Left ventricle myocardium inferior (tissue), 1 donor: ENCODE measurements around the gene ZNF766. TPM values are rescaled to one million over a fixed set of nuclear protein-coding genes. Genes with fewer than 3 reads are reported as not detected.
"Not testable (repeated sequence)": the region's sequence is repeated elsewhere in the genome, so short reads cannot be mapped to it uniquely, and the experiment has no call there.

Source experiments
- DNase-seq: peaks from one replicate; pipeline ENCODE4 v3.0.0-alpha.2; 2020
- H3K27ac ChIP-seq: fragments of 200-600 bp; replicated peaks from 2 replicates; pipeline ENCODE4 v1.8.0; 2021
- H3K27me3 ChIP-seq: fragments of 200-600 bp; 2 replicates; pipeline ENCODE4 v1.8.0; 2021; ENCODE audit warnings: low read depth
- H3K36me3 ChIP-seq: fragments of 200-600 bp; 2 replicates; pipeline ENCODE4 v1.8.0; 2021
- H3K4me1 ChIP-seq: fragments of 200-600 bp; 2 replicates; pipeline ENCODE4 v1.8.0; 2021
- H3K4me3 ChIP-seq: fragments of 200-600 bp; 2 replicates; pipeline ENCODE4 v1.8.0; 2021; ENCODE audit warnings: mild to moderate bottlenecking, moderate library complexity
- H3K9me3 ChIP-seq: fragments of 200-600 bp; replicated peaks from 2 replicates; pipeline ENCODE4 v1.8.0; 2021
- CTCF ChIP-seq: fragments of 200-600 bp; IDR thresholded peaks from 2 replicates; pipeline ENCODE4 v1.8.0; 2021; ENCODE audit warnings: antibody characterized with exemption, mild to moderate bottlenecking, borderline replicate concordance
- intact Hi-C: fragments of 100-400 bp; cut with micrococcal nuclease; formaldehyde crosslinking; loops from one replicate; pipeline ENCODE4 v1.11.0; 2022
- total RNA-seq: library from RNA; stranded (reverse); fragmentation: NEBNext Ultra II Directional; extraction: Animal tissue kit (Norgen Biotek cat#: 25700); gene quantifications from one replicate; pipeline ENCODE4 v1.2.1, GENCODE V29; 2021
- donor health status: DM: no; HTN: yes; CAD: no; lungs with severe emphysema.

The ZNF766 gene
- total RNA-seq, 1 donor from 2014 or later, result 9.2 TPM

GRCh38 chr19:52335768-52336116 is 66.4 kb downstream of the ZNF766 start:
- intact Hi-C loops, result no loop called here
- no peaks in the 10 kb centered on the region for H3K27me3 ChIP-seq
- TF ChIP-seq CTCF, result no peak
- H3K27ac ChIP-seq, result peak overlapping the region; percentile 85
- no peak for DNase-seq
- peaks cover 47% of the 10 kb centered on the region for H3K9me3 ChIP-seq
- peaks cover 14% of the 10 kb centered on the region for H3K36me3 ChIP-seq
- peaks cover 13% of the 10 kb centered on the region for H3K4me1 ChIP-seq
- H3K4me3 ChIP-seq, result peak overlapping the region; percentile 82

GRCh38 chr19:52336117-52336790 is 66.9 kb downstream of the ZNF766 start, which contains the start of gene ZNF610:
Gene ZNF610 (plus strand): TSS chr19:52336243. CDS start chr19:52349173, 12,930 bp downstream.
- Histone ChIP-seq H3K27me3 (no peaks in the 10 kb centered on the region), H3K27ac (peak within 1 kb of the TSS; percentile 85), H3K4me3 (peak within 1 kb of the TSS; percentile 82), H3K36me3 (peaks cover 9% of the 10 kb centered on the region), H3K9me3 (peaks cover 42% of the 10 kb centered on the region), H3K4me1 (peaks cover 13% of the 10 kb centered on the region)
- no peak for TF ChIP-seq CTCF
- intact Hi-C loops, result no loop called here
- peak; percentile 92 for DNase-seq

- intact Hi-C loops, result no loop called here
- no peak for TF ChIP-seq CTCF
- peaks cover 36% of the 10 kb centered on the region for H3K9me3 ChIP-seq
These were observed 67.5 kb downstream of the ZNF766 start for GRCh38 chr19:52336791-52337381.

GRCh38 chr19:52339022-52339421 is 69.6 kb downstream of the ZNF766 start:
- H3K27me3 ChIP-seq, DNase-seq, H3K27ac ChIP-seq, H3K4me3 ChIP-seq, intact Hi-C loops, H3K36me3 ChIP-seq: not testable (repeated sequence)
- peaks cover 14% of the 10 kb centered on the region for H3K9me3 ChIP-seq
- peaks cover 13% of the 10 kb centered on the region for H3K4me1 ChIP-seq

More at GRCh38 chr19:52336791-52337381, 67.5 kb downstream of the ZNF766 start:
- Histone ChIP-seq H3K36me3 (peaks cover 5% of the 10 kb centered on the region), H3K27me3 (no peaks in the 10 kb centered on the region), H3K4me1 (peaks cover 13% of the 10 kb centered on the region), H3K27ac (peak overlapping the region; percentile 85), H3K4me3 (peak overlapping the region; percentile 82)
- no peak for DNase-seq

- Histone ChIP-seq H3K9me3 (no peaks in the 10 kb centered on the region), H3K36me3 (peaks cover 10% of the 10 kb centered on the region), H3K4me1 (no peaks in the 10 kb centered on the region), H3K4me3 (no peak overlapping the region), H3K27ac (no peak overlapping the region), H3K27me3 (no peaks in the 10 kb centered on the region)
- peak; percentile 72 for TF ChIP-seq CTCF
- intact Hi-C loops, result no loop called here
- peak; percentile 20 for DNase-seq
These were observed 74.2 kb downstream of the ZNF766 start for GRCh38 chr19:52343548-52343947.

- intact Hi-C loops, result no loop called here
- Histone ChIP-seq H3K9me3 (no peaks in the 10 kb centered on the region), H3K36me3 (peaks cover 27% of the 10 kb centered on the region), H3K27ac (no peak overlapping the region), H3K4me1 (no peaks in the 10 kb centered on the region), H3K4me3 (no peak overlapping the region), H3K27me3 (no peaks in the 10 kb centered on the region)
- no peak for DNase-seq
- no peak for TF ChIP-seq CTCF
These were observed 75.8 kb downstream of the ZNF766 start for GRCh38 chr19:52345162-52345561.
